C4-2B (cell line): ENCODE measurements around the gene NRAS.

Experiments used
- ZFX ChIP-seq: fragments of 450-650 bp; IDR thresholded peaks from 2 replicates; pipeline ENCODE4 v1.6.1; 2017
- TF ChIP-seq, protein P1 (sequence below): fragments of 450-650 bp; conservative IDR thresholded peaks from 2 replicates; pipeline ENCODE4 v1.5.1; 2017; ENCODE audit warnings: mild to moderate bottlenecking

DNA sequence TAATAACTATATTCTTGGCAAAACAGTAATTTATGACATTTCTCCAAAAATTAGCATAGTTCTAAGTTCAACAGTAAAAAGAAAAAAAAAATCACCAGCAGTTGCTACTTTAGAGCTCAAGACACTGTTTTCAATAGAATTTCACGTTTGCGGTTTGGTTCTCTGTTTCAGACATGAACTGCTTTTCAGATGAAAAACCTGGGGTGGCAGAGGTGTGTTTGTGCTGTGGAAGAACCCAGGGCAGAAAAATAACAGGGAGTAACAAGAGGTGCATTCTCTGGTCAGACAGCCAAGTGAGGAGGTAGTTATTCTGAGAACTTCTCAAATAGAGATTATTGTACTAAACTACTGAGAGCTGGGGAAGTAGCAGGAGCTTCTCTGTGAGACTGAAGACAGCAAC lies 9.0 kb downstream of the NRAS start:
- TF ChIP-seq, protein P1, sequence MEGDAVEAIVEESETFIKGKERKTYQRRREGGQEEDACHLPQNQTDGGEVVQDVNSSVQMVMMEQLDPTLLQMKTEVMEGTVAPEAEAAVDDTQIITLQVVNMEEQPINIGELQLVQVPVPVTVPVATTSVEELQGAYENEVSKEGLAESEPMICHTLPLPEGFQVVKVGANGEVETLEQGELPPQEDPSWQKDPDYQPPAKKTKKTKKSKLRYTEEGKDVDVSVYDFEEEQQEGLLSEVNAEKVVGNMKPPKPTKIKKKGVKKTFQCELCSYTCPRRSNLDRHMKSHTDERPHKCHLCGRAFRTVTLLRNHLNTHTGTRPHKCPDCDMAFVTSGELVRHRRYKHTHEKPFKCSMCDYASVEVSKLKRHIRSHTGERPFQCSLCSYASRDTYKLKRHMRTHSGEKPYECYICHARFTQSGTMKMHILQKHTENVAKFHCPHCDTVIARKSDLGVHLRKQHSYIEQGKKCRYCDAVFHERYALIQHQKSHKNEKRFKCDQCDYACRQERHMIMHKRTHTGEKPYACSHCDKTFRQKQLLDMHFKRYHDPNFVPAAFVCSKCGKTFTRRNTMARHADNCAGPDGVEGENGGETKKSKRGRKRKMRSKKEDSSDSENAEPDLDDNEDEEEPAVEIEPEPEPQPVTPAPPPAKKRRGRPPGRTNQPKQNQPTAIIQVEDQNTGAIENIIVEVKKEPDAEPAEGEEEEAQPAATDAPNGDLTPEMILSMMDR, result no peak
- no peak for TF ChIP-seq ZFX
